ENCODE measurements around the gene GALNT11. TPM values are rescaled to one million over a fixed set of nuclear protein-coding genes. Genes with fewer than 3 reads are reported as not detected.

The GALNT11 gene
- polyA plus RNA-seq, 1 donor, result 39.0 TPM

GRCh38 chr7:152085131-152085530, 59.7 kb downstream of the GALNT11 start:
- H3K9me3 ChIP-seq (ENCODE audit: control insufficient read depth, low read depth, low read length), result peaks cover 5% of the 10 kb centered on the region
- no peak overlapping the region for H3K27ac ChIP-seq (ENCODE audit: low read length)
- no CpG with 5 or more reads among the region's 3 CpGs for WGBS (ENCODE audit: insufficient coverage, low lambda C conversion rate)
- H3K4me3 ChIP-seq (ENCODE audit: low read length), result no peak overlapping the region
- H3K4me1 ChIP-seq (ENCODE audit: control insufficient read depth, insufficient read depth, low read length), result no peaks in the 10 kb centered on the region
- DNase-seq, result no peak
- no peaks in the 10 kb centered on the region for H3K36me3 ChIP-seq (ENCODE audit: control insufficient read depth, insufficient read depth, low read length)
- no peaks in the 10 kb centered on the region for H3K27me3 ChIP-seq (ENCODE audit: control insufficient read depth, insufficient read depth, low read length)

- no peaks in the 10 kb centered on the region for H3K36me3 ChIP-seq (ENCODE audit: control insufficient read depth, insufficient read depth, low read length)
- no peak overlapping the region for H3K4me3 ChIP-seq (ENCODE audit: low read length)
- no peak for DNase-seq
- no peak overlapping the region for H3K27ac ChIP-seq (ENCODE audit: low read length)
- peaks cover 5% of the 10 kb centered on the region for H3K9me3 ChIP-seq (ENCODE audit: control insufficient read depth, low read depth, low read length)
- WGBS (ENCODE audit: insufficient coverage, low lambda C conversion rate), result no CpG with 5 or more reads among the region's 1 CpG
- H3K27me3 ChIP-seq (ENCODE audit: control insufficient read depth, insufficient read depth, low read length), result no peaks in the 10 kb centered on the region
- no peaks in the 10 kb centered on the region for H3K4me1 ChIP-seq (ENCODE audit: control insufficient read depth, insufficient read depth, low read length)
These were observed 61.0 kb downstream of the GALNT11 start for GRCh38 chr7:152086513-152086912.

- 100% methylated on average over 1 of the region's 7 CpGs for WGBS (ENCODE audit: insufficient coverage, low lambda C conversion rate)
- Histone ChIP-seq H3K4me1 (ENCODE audit: control insufficient read depth, insufficient read depth, low read length) (no peaks in the 10 kb centered on the region), H3K9me3 (ENCODE audit: control insufficient read depth, low read depth, low read length) (peaks cover 5% of the 10 kb centered on the region), H3K36me3 (ENCODE audit: control insufficient read depth, insufficient read depth, low read length) (no peaks in the 10 kb centered on the region), H3K4me3 (ENCODE audit: low read length) (no peak overlapping the region), H3K27ac (ENCODE audit: low read length) (no peak overlapping the region), H3K27me3 (ENCODE audit: control insufficient read depth, insufficient read depth, low read length) (no peaks in the 10 kb centered on the region)
- no peak for DNase-seq
These were observed 63.7 kb downstream of the GALNT11 start for GRCh38 chr7:152089183-152089582.

- H3K4me1 ChIP-seq (ENCODE audit: control insufficient read depth, insufficient read depth, low read length), result no peaks in the 10 kb centered on the region
- no peaks in the 10 kb centered on the region for H3K36me3 ChIP-seq (ENCODE audit: control insufficient read depth, insufficient read depth, low read length)
- DNase-seq, result no peak
- H3K4me3 ChIP-seq (ENCODE audit: low read length), result no peak overlapping the region
- H3K27ac ChIP-seq (ENCODE audit: low read length), result no peak overlapping the region
- WGBS (ENCODE audit: insufficient coverage, low lambda C conversion rate), result no CpG with 5 or more reads among the region's 6 CpGs
- H3K9me3 ChIP-seq (ENCODE audit: control insufficient read depth, low read depth, low read length), result peaks cover 5% of the 10 kb centered on the region
- H3K27me3 ChIP-seq (ENCODE audit: control insufficient read depth, insufficient read depth, low read length), result no peaks in the 10 kb centered on the region
These were observed 65.3 kb downstream of the GALNT11 start for GRCh38 chr7:152090747-152091146.

GRCh38 chr7:152093717-152094116, 68.2 kb downstream of the GALNT11 start:
- no CpG with 5 or more reads among the region's 4 CpGs for WGBS (ENCODE audit: insufficient coverage, low lambda C conversion rate)
- no peak overlapping the region for H3K27ac ChIP-seq (ENCODE audit: low read length)

GRCh38 chr7:152095771-152096170, 70.3 kb downstream of the GALNT11 start:
- no peak overlapping the region for H3K27ac ChIP-seq (ENCODE audit: low read length)
- no peaks in the 10 kb centered on the region for H3K4me1 ChIP-seq (ENCODE audit: control insufficient read depth, insufficient read depth, low read length)
- no CpG with 5 or more reads among the region's 1 CpG for WGBS (ENCODE audit: insufficient coverage, low lambda C conversion rate)
- DNase-seq, result no peak
- H3K27me3 ChIP-seq (ENCODE audit: control insufficient read depth, insufficient read depth, low read length), result no peaks in the 10 kb centered on the region
- H3K4me3 ChIP-seq (ENCODE audit: low read length), result no peak overlapping the region
- H3K36me3 ChIP-seq (ENCODE audit: control insufficient read depth, insufficient read depth, low read length), result no peaks in the 10 kb centered on the region
- no peaks in the 10 kb centered on the region for H3K9me3 ChIP-seq (ENCODE audit: control insufficient read depth, low read depth, low read length)

More at GRCh38 chr7:152093717-152094116, 68.2 kb downstream of the GALNT11 start:
- Histone ChIP-seq H3K36me3 (ENCODE audit: control insufficient read depth, insufficient read depth, low read length) (no peaks in the 10 kb centered on the region), H3K27me3 (ENCODE audit: control insufficient read depth, insufficient read depth, low read length) (no peaks in the 10 kb centered on the region), H3K4me3 (ENCODE audit: low read length) (no peak overlapping the region), H3K4me1 (ENCODE audit: control insufficient read depth, insufficient read depth, low read length) (no peaks in the 10 kb centered on the region), H3K9me3 (ENCODE audit: control insufficient read depth, low read depth, low read length) (peaks cover 3% of the 10 kb centered on the region)
- DNase-seq, result peak in 1 of 2 donors; percentile 24

- Histone ChIP-seq H3K4me1 (ENCODE audit: control insufficient read depth, insufficient read depth, low read length) (peaks cover 4% of the 10 kb centered on the region), H3K27ac (ENCODE audit: low read length) (no peak overlapping the region), H3K4me3 (ENCODE audit: low read length) (no peak overlapping the region), H3K36me3 (ENCODE audit: control insufficient read depth, insufficient read depth, low read length) (no peaks in the 10 kb centered on the region), H3K27me3 (ENCODE audit: control insufficient read depth, insufficient read depth, low read length) (no peaks in the 10 kb centered on the region), H3K9me3 (ENCODE audit: control insufficient read depth, low read depth, low read length) (no peaks in the 10 kb centered on the region)
- WGBS (ENCODE audit: insufficient coverage, low lambda C conversion rate), result 80% methylated on average over 1 of the region's 4 CpGs
- no peak for DNase-seq
These were observed 71.9 kb downstream of the GALNT11 start for GRCh38 chr7:152097330-152097729.

- Histone ChIP-seq H3K27ac (ENCODE audit: low read length) (no peak overlapping the region), H3K9me3 (ENCODE audit: control insufficient read depth, low read depth, low read length) (no peaks in the 10 kb centered on the region), H3K27me3 (ENCODE audit: control insufficient read depth, insufficient read depth, low read length) (no peaks in the 10 kb centered on the region), H3K4me1 (ENCODE audit: control insufficient read depth, insufficient read depth, low read length) (peaks cover 4% of the 10 kb centered on the region), H3K36me3 (ENCODE audit: control insufficient read depth, insufficient read depth, low read length) (peaks cover 24% of the 10 kb centered on the region), H3K4me3 (ENCODE audit: low read length) (no peak overlapping the region)
- WGBS (ENCODE audit: insufficient coverage, low lambda C conversion rate), result 100% methylated on average over 1 of the region's 7 CpGs
- no peak for DNase-seq
These were observed 77.6 kb downstream of the GALNT11 start for GRCh38 chr7:152103066-152103465.

- Histone ChIP-seq H3K9me3 (ENCODE audit: control insufficient read depth, low read depth, low read length) (no peaks in the 10 kb centered on the region), H3K36me3 (ENCODE audit: control insufficient read depth, insufficient read depth, low read length) (peaks cover 24% of the 10 kb centered on the region), H3K27me3 (ENCODE audit: control insufficient read depth, insufficient read depth, low read length) (no peaks in the 10 kb centered on the region), H3K27ac (ENCODE audit: low read length) (no peak overlapping the region), H3K4me1 (ENCODE audit: control insufficient read depth, insufficient read depth, low read length) (peaks cover 4% of the 10 kb centered on the region), H3K4me3 (ENCODE audit: low read length) (no peak overlapping the region)
- DNase-seq, result no peak
- WGBS (ENCODE audit: insufficient coverage, low lambda C conversion rate), result 100% methylated on average over 1 of the region's 5 CpGs
These were observed 78.2 kb downstream of the GALNT11 start for GRCh38 chr7:152103691-152104090.

GRCh38 chr7:152105205-152105604, 79.7 kb downstream of the GALNT11 start:
- no peak overlapping the region for H3K27ac ChIP-seq (ENCODE audit: low read length)
- H3K4me1 ChIP-seq (ENCODE audit: control insufficient read depth, insufficient read depth, low read length), result peaks cover 4% of the 10 kb centered on the region
- H3K27me3 ChIP-seq (ENCODE audit: control insufficient read depth, insufficient read depth, low read length), result no peaks in the 10 kb centered on the region
- peaks cover 32% of the 10 kb centered on the region for H3K36me3 ChIP-seq (ENCODE audit: control insufficient read depth, insufficient read depth, low read length)
- H3K4me3 ChIP-seq (ENCODE audit: low read length), result no peak overlapping the region
- no peak for DNase-seq
- WGBS (ENCODE audit: insufficient coverage, low lambda C conversion rate), result no CpG with 5 or more reads among the region's 11 CpGs
- no peaks in the 10 kb centered on the region for H3K9me3 ChIP-seq (ENCODE audit: control insufficient read depth, low read depth, low read length)

GRCh38 chr7:152106990-152107389, 81.5 kb downstream of the GALNT11 start:
- Histone ChIP-seq H3K36me3 (ENCODE audit: control insufficient read depth, insufficient read depth, low read length) (peaks cover 42% of the 10 kb centered on the region), H3K9me3 (ENCODE audit: control insufficient read depth, low read depth, low read length) (no peaks in the 10 kb centered on the region), H3K27me3 (ENCODE audit: control insufficient read depth, insufficient read depth, low read length) (no peaks in the 10 kb centered on the region), H3K4me3 (ENCODE audit: low read length) (no peak overlapping the region), H3K4me1 (ENCODE audit: control insufficient read depth, insufficient read depth, low read length) (no peaks in the 10 kb centered on the region), H3K27ac (ENCODE audit: low read length) (no peak overlapping the region)
- no peak for DNase-seq
- WGBS (ENCODE audit: insufficient coverage, low lambda C conversion rate), result 90% methylated on average over 2 of the region's 4 CpGs

Measured in large intestine (tissue), 3 donors.